Thyroid gland (tissue), 4 donors: ENCODE measurements around the gene IFT57. TPM values are rescaled to one million over a fixed set of nuclear protein-coding genes. Genes with fewer than 3 reads are reported as not detected.

Experiments used
- DNase-seq, 2 donors: peaks; one replicate each; pipeline ENCODE4 v3.0.0-alpha.2; 2019
- H3K27ac ChIP-seq, 3 donors: fragments of 200-600 bp; sonication (generic); 1 replicate in 2 of 3; 2 replicates in 1 of 3; pipeline ENCODE4 v1.5.1; 2016 to 2019; ENCODE audit warnings: mild to moderate bottlenecking in 1 of 3, moderate library complexity in 1 of 3
- H3K27me3 ChIP-seq: fragments of 200-600 bp; sonication (generic); one replicate; pipeline ENCODE4 v1.5.1; 2019
- H3K36me3 ChIP-seq, 2 donors: fragments of 200-600 bp; sonication (generic); one replicate each; pipeline ENCODE4 v1.5.1; 2016 to 2019
- H3K4me1 ChIP-seq, 2 donors: fragments of 200-600 bp; sonication (generic); one replicate each; pipeline ENCODE4 v1.5.1; 2017 to 2019
- H3K4me3 ChIP-seq, 3 donors: fragments of 200-600 bp; sonication (generic); replicated peaks in 1 of 3; 1 replicate in 2 of 3; 2 replicates in 1 of 3; pipeline ENCODE4 v1.5.1; 2016; ENCODE audit warnings: mild to moderate bottlenecking in 1 of 3
- H3K9me3 ChIP-seq: fragments of 200-600 bp; sonication (generic); one replicate; pipeline ENCODE4 v1.5.1; 2017
- CTCF ChIP-seq, 6 experiments: fragments of 200-600 bp in 3 of 6; fragments of 450-650 bp in 3 of 6; sonication (generic) in 3 of 6; IDR thresholded peaks; one replicate each; pipeline ENCODE4 v1.5.1; 2016 to 2019; ENCODE audit warnings: antibody characterized with exemption in 6 of 6, mild to moderate bottlenecking in 2 of 6, inconsistent platforms in 1 of 6, moderate library complexity in 1 of 6
- POLR2A ChIP-seq, 2 donors: fragments of 450-650 bp; IDR thresholded peaks; one replicate each; pipeline ENCODE4 v1.6.1; 2017; ENCODE audit warnings: antibody characterized with exemption in 2 of 2, mild to moderate bottlenecking in 2 of 2, moderate library complexity in 1 of 2
- WGBS, 2 donors: methylation state at CpG; one replicate each; pipeline ENCODE4 v1.1.5; 2017; 5-methylcytosine and 5-hydroxymethylcytosine counted together
- intact Hi-C: fragments of 100-400 bp; cut with DNase I; formaldehyde crosslinking; loops from one replicate; pipeline ENCODE4 v1.15.1; 2023
- total RNA-seq, 4 donors: library from RNA; depleted of rRNA; stranded (reverse); fragments of >200 nt; gene quantifications; one replicate each; pipeline ENCODE4 v1.2.3, GENCODE V29; 2016

Gene IFT57
- total RNA-seq, 4 donors from 2014 or later: 80.1 to 139 (median 87.4) TPM

- 88% methylated on average over 6 of the region's 6 CpGs for WGBS, 2 donors
- no peaks in the 10 kb centered on the region for H3K27me3 ChIP-seq
- TF ChIP-seq POLR2A (IDR thresholded peaks at IDR 0.05) (no peak), CTCF (IDR thresholded peaks at IDR 0.05) (no peak)
- intact Hi-C loops: no loop called here
- H3K27ac ChIP-seq: no peak overlapping the region
- H3K4me3 ChIP-seq: no peak overlapping the region
- no peak for DNase-seq
- no peaks in the 10 kb centered on the region for H3K9me3 ChIP-seq
- H3K36me3 ChIP-seq: no peaks in the 10 kb centered on the region
- no peaks in the 10 kb centered on the region for H3K4me1 ChIP-seq
These were observed 104.0 kb downstream of the IFT57 start for GRCh38 chr3:108118038-108118768.

GRCh38 chr3:108117241-108117775 is 104.9 kb downstream of the IFT57 start:
- Histone ChIP-seq H3K27ac (no peak overlapping the region), H3K27me3 (no peaks in the 10 kb centered on the region), H3K9me3 (no peaks in the 10 kb centered on the region), H3K4me3 (no peak overlapping the region), H3K4me1 (no peaks in the 10 kb centered on the region), H3K36me3 (no peaks in the 10 kb centered on the region)
- 68 to 76% methylated on average over 6 of the region's 6 CpGs for WGBS, 2 donors
- no peak for TF ChIP-seq POLR2A (IDR thresholded peaks at IDR 0.05)
- TF ChIP-seq CTCF (IDR thresholded peaks at IDR 0.05): no peak
- intact Hi-C loops: no loop called here
- DNase-seq: no peak

- H3K27ac ChIP-seq: no peak overlapping the region
- no peaks in the 10 kb centered on the region for H3K27me3 ChIP-seq
- intact Hi-C loops: no loop called here
- H3K36me3 ChIP-seq: no peaks in the 10 kb centered on the region
- no peak overlapping the region for H3K4me3 ChIP-seq
- no peak for DNase-seq
- 74 to 81% methylated on average over 16 of the region's 16 CpGs for WGBS, 2 donors
- H3K4me1 ChIP-seq: no peaks in the 10 kb centered on the region
- no peaks in the 10 kb centered on the region for H3K9me3 ChIP-seq
- TF ChIP-seq CTCF (IDR thresholded peaks at IDR 0.05) (no peak), POLR2A (IDR thresholded peaks at IDR 0.05) (no peak)
These were observed 107.7 kb downstream of the IFT57 start for GRCh38 chr3:108114423-108115065.

- TF ChIP-seq CTCF (IDR thresholded peaks at IDR 0.05) (no peak), POLR2A (IDR thresholded peaks at IDR 0.05) (no peak)
These were observed 108.2 kb downstream of the IFT57 start for GRCh38 chr3:108113975-108114374.

GRCh38 chr3:108110934-108111333 is 111.3 kb downstream of the IFT57 start:
- no peaks in the 10 kb centered on the region for H3K27me3 ChIP-seq
- no peaks in the 10 kb centered on the region for H3K4me1 ChIP-seq
- WGBS, 2 donors: 83 to 96% methylated on average over 3 of the region's 3 CpGs
- TF ChIP-seq POLR2A (IDR thresholded peaks at IDR 0.05): no peak
- no peak for TF ChIP-seq CTCF (IDR thresholded peaks at IDR 0.05)
- intact Hi-C loops: no loop called here
- H3K4me3 ChIP-seq: no peak overlapping the region
- DNase-seq: no peak
- no peaks in the 10 kb centered on the region for H3K36me3 ChIP-seq
- no peaks in the 10 kb centered on the region for H3K9me3 ChIP-seq
- no peak overlapping the region for H3K27ac ChIP-seq

More at GRCh38 chr3:108113975-108114374, 108.2 kb downstream of the IFT57 start:
- 91 to 92% methylated on average over 15 of the region's 15 CpGs for WGBS, 2 donors
- H3K36me3 ChIP-seq: no peaks in the 10 kb centered on the region
- H3K4me1 ChIP-seq: no peaks in the 10 kb centered on the region
- DNase-seq: no peak
- H3K4me3 ChIP-seq: no peak overlapping the region
- intact Hi-C loops: no loop called here
- H3K27ac ChIP-seq: no peak overlapping the region
- no peaks in the 10 kb centered on the region for H3K27me3 ChIP-seq
- no peaks in the 10 kb centered on the region for H3K9me3 ChIP-seq
